ENCODE data around the gene IFTAP.

GRCh38 chr11:36689442-36689841 is 95.1 kb downstream of the IFTAP start:
- no peak for TF ChIP-seq POLR2AphosphoS5 (IDR thresholded peaks at IDR 0.05)
- no peak for TF ChIP-seq CTCF (IDR thresholded peaks at IDR 0.05)
- no peak for TF ChIP-seq POLR2A (IDR thresholded peaks at IDR 0.05)
